ENCODE results near the gene PELO. TPM values are rescaled to one million over a fixed set of nuclear protein-coding genes. Genes with fewer than 3 reads are reported as not detected.
A peak's percentile ranks its signal among the peaks of the same experiment; 100 is the strongest.

Gene PELO
- total RNA-seq, 1 donor from 2014 or later, result 18.0 TPM

DNA sequence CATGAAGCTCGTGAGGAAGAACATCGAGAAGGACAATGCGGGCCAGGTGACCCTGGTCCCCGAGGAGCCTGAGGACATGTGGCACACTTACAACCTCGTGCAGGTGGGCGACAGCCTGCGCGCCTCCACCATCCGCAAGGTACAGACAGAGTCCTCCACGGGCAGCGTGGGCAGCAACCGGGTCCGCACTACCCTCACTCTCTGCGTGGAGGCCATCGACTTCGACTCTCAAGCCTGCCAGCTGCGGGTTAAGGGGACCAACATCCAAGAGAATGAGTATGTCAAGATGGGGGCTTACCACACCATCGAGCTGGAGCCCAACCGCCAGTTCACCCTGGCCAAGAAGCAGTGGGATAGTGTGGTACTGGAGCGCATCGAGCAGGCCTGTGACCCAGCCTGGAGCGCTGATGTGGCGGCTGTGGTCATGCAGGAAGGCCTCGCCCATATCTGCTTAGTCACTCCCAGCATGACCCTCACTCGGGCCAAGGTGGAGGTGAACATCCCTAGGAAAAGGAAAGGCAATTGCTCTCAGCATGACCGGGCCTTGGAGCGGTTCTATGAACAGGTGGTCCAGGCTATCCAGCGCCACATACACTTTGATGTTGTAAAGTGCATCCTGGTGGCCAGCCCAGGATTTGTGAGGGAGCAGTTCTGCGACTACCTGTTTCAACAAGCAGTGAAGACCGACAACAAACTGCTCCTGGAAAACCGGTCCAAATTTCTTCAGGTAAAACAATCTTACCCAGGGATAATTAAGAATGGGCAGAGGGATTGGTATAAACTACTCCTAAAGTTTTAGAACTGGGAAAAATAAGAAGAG is 12.9 kb downstream of the PELO start:
- peaks cover 12% of the 10 kb centered on the region for H3K36me3 Mint-ChIP-seq

DNA sequence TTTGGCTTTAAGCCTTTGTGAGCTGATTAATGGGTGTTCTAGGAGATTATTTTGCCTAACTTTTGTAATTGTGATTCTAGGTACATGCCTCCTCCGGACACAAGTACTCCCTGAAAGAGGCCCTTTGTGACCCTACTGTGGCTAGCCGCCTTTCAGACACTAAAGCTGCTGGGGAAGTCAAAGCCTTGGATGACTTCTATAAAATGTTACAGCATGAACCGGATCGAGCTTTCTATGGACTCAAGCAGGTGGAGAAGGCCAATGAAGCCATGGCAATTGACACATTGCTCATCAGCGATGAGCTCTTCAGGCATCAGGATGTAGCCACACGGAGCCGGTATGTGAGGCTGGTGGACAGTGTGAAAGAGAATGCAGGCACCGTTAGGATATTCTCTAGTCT is 13.6 kb downstream of the PELO start:
- Mint-ChIP-seq H3K4me3 (peak overlapping the region; percentile 97), H3K36me3 (peaks cover 12% of the 10 kb centered on the region), H3K27ac (peak overlapping the region; percentile 94), H3K27me3 (no peaks in the 10 kb centered on the region), H3K4me1 (ENCODE audit: unreplicated experiment) (peaks cover 34% of the 10 kb centered on the region), H3K9me3 (no peaks in the 10 kb centered on the region)
- TF ChIP-seq, protein P1, sequence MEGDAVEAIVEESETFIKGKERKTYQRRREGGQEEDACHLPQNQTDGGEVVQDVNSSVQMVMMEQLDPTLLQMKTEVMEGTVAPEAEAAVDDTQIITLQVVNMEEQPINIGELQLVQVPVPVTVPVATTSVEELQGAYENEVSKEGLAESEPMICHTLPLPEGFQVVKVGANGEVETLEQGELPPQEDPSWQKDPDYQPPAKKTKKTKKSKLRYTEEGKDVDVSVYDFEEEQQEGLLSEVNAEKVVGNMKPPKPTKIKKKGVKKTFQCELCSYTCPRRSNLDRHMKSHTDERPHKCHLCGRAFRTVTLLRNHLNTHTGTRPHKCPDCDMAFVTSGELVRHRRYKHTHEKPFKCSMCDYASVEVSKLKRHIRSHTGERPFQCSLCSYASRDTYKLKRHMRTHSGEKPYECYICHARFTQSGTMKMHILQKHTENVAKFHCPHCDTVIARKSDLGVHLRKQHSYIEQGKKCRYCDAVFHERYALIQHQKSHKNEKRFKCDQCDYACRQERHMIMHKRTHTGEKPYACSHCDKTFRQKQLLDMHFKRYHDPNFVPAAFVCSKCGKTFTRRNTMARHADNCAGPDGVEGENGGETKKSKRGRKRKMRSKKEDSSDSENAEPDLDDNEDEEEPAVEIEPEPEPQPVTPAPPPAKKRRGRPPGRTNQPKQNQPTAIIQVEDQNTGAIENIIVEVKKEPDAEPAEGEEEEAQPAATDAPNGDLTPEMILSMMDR (conservative IDR thresholded peaks at IDR 0.05), result no peak
- no peak for DNase-seq (ENCODE audit: extremely low spot score, unreplicated experiment)

More for the DNA sequence above, 12.9 kb downstream of the PELO start:
- peaks cover 34% of the 10 kb centered on the region for H3K4me1 Mint-ChIP-seq (ENCODE audit: unreplicated experiment)
- peak overlapping the region; percentile 97 for H3K4me3 Mint-ChIP-seq
- no peaks in the 10 kb centered on the region for H3K9me3 Mint-ChIP-seq
- TF ChIP-seq, protein P1 (conservative IDR thresholded peaks at IDR 0.05), result peak; percentile 49
- no peaks in the 10 kb centered on the region for H3K27me3 Mint-ChIP-seq
- peak overlapping the region; percentile 94 for H3K27ac Mint-ChIP-seq
- no peak for DNase-seq (ENCODE audit: extremely low spot score, unreplicated experiment)

DNA sequence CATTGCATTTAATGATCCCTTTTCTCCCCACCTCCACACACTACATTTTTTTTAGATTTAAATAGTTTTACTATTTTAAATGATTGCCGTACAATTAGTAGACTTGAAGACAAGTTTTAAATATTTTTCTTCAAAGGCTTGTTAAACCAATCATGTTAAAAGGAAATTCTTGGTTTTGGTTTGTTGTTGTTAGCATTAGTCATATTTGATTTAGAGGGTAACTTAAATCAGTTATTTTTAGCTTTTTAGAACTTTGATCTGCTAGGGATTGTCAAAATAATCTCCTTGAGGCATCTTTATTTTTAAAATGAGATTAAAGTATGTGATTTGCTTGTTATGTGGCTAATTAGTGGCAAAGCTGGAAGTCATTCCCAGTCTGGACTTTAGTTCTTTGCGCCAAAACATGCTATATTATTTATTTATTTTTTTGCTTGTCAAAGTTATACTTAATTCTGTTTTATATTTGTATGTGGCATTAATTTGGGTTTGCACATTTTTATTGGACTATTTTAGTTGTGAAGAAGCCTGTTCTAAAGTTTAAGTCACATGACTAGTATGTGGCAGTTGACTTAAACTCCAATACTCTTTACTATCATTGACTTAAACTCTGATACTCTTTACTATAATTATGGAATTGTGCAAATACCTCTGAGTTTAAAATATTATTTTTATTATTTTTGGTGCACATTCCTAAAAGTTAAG is 14.7 kb downstream of the PELO start:
- DNase-seq (ENCODE audit: extremely low spot score, unreplicated experiment), result no peak

DNA sequence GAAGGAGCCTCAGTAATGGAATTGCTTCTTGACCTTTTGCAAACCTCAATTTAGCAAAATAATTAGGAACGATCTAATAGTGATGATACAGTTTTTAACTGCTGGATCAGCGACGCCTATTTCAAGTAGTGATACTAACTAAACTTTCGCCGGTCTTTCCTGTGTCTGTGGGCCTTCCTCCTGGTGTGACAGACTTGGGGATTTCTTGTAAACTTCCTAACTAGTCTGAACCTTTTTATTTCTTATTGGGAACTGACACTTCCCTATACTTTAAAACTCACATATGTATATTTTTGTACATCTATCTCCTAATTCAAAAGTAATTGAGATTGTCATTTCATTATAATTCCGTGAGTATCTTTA is 15.2 kb downstream of the PELO start:
- Mint-ChIP-seq H3K4me3 (peak overlapping the region; percentile 62), H3K4me1 (ENCODE audit: unreplicated experiment) (peaks cover 28% of the 10 kb centered on the region), H3K9me3 (no peaks in the 10 kb centered on the region), H3K27me3 (no peaks in the 10 kb centered on the region), H3K36me3 (peaks cover 12% of the 10 kb centered on the region), H3K27ac (no peak overlapping the region)
- no peak for DNase-seq (ENCODE audit: extremely low spot score, unreplicated experiment)
- TF ChIP-seq, protein P1 (conservative IDR thresholded peaks at IDR 0.05), result no peak

More for the DNA sequence above, 14.7 kb downstream of the PELO start:
- peaks cover 30% of the 10 kb centered on the region for H3K4me1 Mint-ChIP-seq (ENCODE audit: unreplicated experiment)
- H3K4me3 Mint-ChIP-seq, result peak overlapping the region; percentile 97
- no peaks in the 10 kb centered on the region for H3K27me3 Mint-ChIP-seq
- H3K36me3 Mint-ChIP-seq, result peaks cover 12% of the 10 kb centered on the region
- H3K9me3 Mint-ChIP-seq, result no peaks in the 10 kb centered on the region
- no peak overlapping the region for H3K27ac Mint-ChIP-seq
- TF ChIP-seq, protein P1 (conservative IDR thresholded peaks at IDR 0.05), result no peak

DNA sequence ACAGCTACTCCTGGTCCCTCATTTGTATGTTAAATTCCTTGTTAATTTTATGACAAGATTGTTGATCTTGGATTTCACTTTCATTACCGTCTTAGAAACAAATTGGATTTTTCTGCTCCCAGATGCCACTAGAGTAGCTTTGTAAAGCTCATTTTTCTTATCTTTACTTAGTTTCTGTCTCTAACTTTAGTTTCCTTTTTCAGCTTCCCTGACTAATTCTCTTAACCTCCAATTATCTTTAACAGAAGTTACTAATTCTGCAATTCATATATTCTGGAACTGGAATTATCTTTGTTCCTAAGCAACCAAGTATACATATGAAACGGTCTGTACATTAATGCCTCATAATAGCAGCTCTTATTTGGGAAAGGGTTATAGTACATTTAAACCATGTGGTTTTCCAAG is 16.7 kb downstream of the PELO start:
- Mint-ChIP-seq H3K4me1 (ENCODE audit: unreplicated experiment) (peaks cover 19% of the 10 kb centered on the region), H3K36me3 (peaks cover 12% of the 10 kb centered on the region), H3K27me3 (no peaks in the 10 kb centered on the region), H3K9me3 (no peaks in the 10 kb centered on the region), H3K27ac (no peak overlapping the region), H3K4me3 (peak overlapping the region; percentile 58)
- no peak for DNase-seq (ENCODE audit: extremely low spot score, unreplicated experiment)
- TF ChIP-seq, protein P1 (conservative IDR thresholded peaks at IDR 0.05), result no peak

Data from type B pancreatic cell (in vitro differentiated cells).